Measurements from ENCODE around the gene SLC38A9.

DNA sequence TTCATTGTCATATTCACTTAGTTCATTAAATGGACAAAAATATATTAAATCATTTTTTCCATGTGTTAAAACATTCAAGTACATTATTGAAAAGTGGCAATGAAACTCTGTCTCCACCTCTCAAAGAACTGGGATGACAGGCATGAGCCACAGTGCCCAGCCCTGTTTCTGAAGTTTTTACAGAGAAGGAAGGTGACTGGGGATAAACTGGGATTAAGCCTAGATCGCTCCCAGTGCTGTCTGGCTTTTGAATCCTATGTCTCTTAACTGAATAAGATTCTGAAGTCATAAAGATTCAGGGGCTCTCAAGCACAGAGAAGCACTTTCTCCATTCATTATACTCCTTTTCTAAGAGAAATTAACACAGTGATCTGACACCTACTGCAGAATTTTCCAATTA, 88.3 kb downstream of the SLC38A9 start:
- TF ChIP-seq POLR2A (IDR thresholded peaks at IDR 0.05), result no peak
- TF ChIP-seq, protein P1, sequence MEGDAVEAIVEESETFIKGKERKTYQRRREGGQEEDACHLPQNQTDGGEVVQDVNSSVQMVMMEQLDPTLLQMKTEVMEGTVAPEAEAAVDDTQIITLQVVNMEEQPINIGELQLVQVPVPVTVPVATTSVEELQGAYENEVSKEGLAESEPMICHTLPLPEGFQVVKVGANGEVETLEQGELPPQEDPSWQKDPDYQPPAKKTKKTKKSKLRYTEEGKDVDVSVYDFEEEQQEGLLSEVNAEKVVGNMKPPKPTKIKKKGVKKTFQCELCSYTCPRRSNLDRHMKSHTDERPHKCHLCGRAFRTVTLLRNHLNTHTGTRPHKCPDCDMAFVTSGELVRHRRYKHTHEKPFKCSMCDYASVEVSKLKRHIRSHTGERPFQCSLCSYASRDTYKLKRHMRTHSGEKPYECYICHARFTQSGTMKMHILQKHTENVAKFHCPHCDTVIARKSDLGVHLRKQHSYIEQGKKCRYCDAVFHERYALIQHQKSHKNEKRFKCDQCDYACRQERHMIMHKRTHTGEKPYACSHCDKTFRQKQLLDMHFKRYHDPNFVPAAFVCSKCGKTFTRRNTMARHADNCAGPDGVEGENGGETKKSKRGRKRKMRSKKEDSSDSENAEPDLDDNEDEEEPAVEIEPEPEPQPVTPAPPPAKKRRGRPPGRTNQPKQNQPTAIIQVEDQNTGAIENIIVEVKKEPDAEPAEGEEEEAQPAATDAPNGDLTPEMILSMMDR (IDR thresholded peaks at IDR 0.05), result no peak
